Upper lobe of right lung (tissue), 1 donor: ENCODE measurements around the gene DPYSL4. TPM values are rescaled to one million over a fixed set of nuclear protein-coding genes. Genes with fewer than 3 reads are reported as not detected.
"Not testable (repeated sequence)": the region's sequence is repeated elsewhere in the genome, so short reads cannot be mapped to it uniquely, and the experiment has no call there.

Experiments
- ATAC-seq: fragments of 200-7000 bp; cut with Tn5 transposase; one replicate; pipeline ENCODE4 v1.9.1; 2020; ENCODE audit warnings: mild to moderate bottlenecking, moderate library complexity
- DNase-seq: peaks from one replicate; pipeline ENCODE4 v3.0.0-alpha.2; 2020
- H3K27ac ChIP-seq: fragments of 200-600 bp; one replicate; pipeline ENCODE4 v1.8.0; 2022
- H3K27me3 ChIP-seq: fragments of 200-600 bp; one replicate; pipeline ENCODE4 v1.8.0; 2022; ENCODE audit warnings: mild to moderate bottlenecking
- H3K36me3 ChIP-seq: fragments of 200-600 bp; one replicate; pipeline ENCODE4 v1.8.0; 2022
- H3K4me1 ChIP-seq: fragments of 200-600 bp; one replicate; pipeline ENCODE4 v1.8.0; 2022
- H3K4me3 ChIP-seq: fragments of 200-600 bp; one replicate; pipeline ENCODE4 v1.8.0; 2022; ENCODE audit warnings: mild to moderate bottlenecking
- H3K9me3 ChIP-seq: fragments of 200-600 bp; one replicate; pipeline ENCODE4 v1.8.0; 2022
- CTCF ChIP-seq: fragments of 200-600 bp; IDR thresholded peaks from one replicate; pipeline ENCODE4 v1.8.0; 2022; ENCODE audit warnings: antibody characterized with exemption
- intact Hi-C: fragments of 100-400 bp; cut with DNase I; formaldehyde crosslinking; loops from one replicate; pipeline ENCODE4 v1.11.0; 2022
- total RNA-seq: library from RNA; stranded (reverse); fragmentation: NEBNext Ultra II Directional; extraction: Animal tissue kit (Norgen Biotek cat#: 25700); gene quantifications from one replicate; pipeline ENCODE4 v1.2.1, GENCODE V29; 2021
- donor health status: DM: no; HTN: yes; CAD: no; lungs with severe emphysema.

DPYSL4 gene
- total RNA-seq, 1 donor from 2014 or later: 1.7 TPM

- no peaks in the 10 kb centered on the region for H3K9me3 ChIP-seq
- H3K36me3 ChIP-seq: no peaks in the 10 kb centered on the region
- H3K27me3 ChIP-seq: no peaks in the 10 kb centered on the region
- DNase-seq: no peak
- no peak for ATAC-seq
- intact Hi-C loops: no loop called here
- no peak overlapping the region for H3K27ac ChIP-seq
- no peak overlapping the region for H3K4me3 ChIP-seq
- no peak for TF ChIP-seq CTCF
- H3K4me1 ChIP-seq: no peaks in the 10 kb centered on the region
Measured at GRCh38 chr10:132209130-132209529, 22.4 kb downstream of the DPYSL4 start.

GRCh38 chr10:132209978-132210530, 23.3 kb downstream of the DPYSL4 start:
- ATAC-seq: no peak
- Histone ChIP-seq H3K27ac (no peak overlapping the region), H3K27me3 (no peaks in the 10 kb centered on the region), H3K36me3 (no peaks in the 10 kb centered on the region), H3K4me1 (no peaks in the 10 kb centered on the region), H3K4me3 (no peak overlapping the region), H3K9me3 (no peaks in the 10 kb centered on the region)
- no peak for TF ChIP-seq CTCF
- DNase-seq: no peak
- intact Hi-C loops: no loop called here

GRCh38 chr10:132210766-132211165, 24.0 kb downstream of the DPYSL4 start:
- DNase-seq (no peak), ATAC-seq (no peak)
- Histone ChIP-seq H3K4me3 (no peak overlapping the region), H3K9me3 (no peaks in the 10 kb centered on the region), H3K4me1 (no peaks in the 10 kb centered on the region), H3K36me3 (no peaks in the 10 kb centered on the region), H3K27ac (no peak overlapping the region), H3K27me3 (no peaks in the 10 kb centered on the region)
- intact Hi-C loops: no loop called here
- no peak for TF ChIP-seq CTCF

GRCh38 chr10:132211246-132211645, 24.5 kb downstream of the DPYSL4 start:
- Histone ChIP-seq H3K9me3 (peaks cover 3% of the 10 kb centered on the region), H3K27ac (no peak overlapping the region), H3K27me3 (no peaks in the 10 kb centered on the region), H3K4me3 (no peak overlapping the region), H3K4me1 (no peaks in the 10 kb centered on the region), H3K36me3 (no peaks in the 10 kb centered on the region)
- no peak for ATAC-seq
- no peak for TF ChIP-seq CTCF
- DNase-seq: no peak
- intact Hi-C loops: no loop called here

GRCh38 chr10:132212816-132213215, 26.1 kb downstream of the DPYSL4 start:
- Histone ChIP-seq H3K4me3 (no peak overlapping the region), H3K27ac (no peak overlapping the region), H3K9me3 (peaks cover 3% of the 10 kb centered on the region), H3K36me3 (no peaks in the 10 kb centered on the region), H3K27me3 (no peaks in the 10 kb centered on the region), H3K4me1 (no peaks in the 10 kb centered on the region)
- TF ChIP-seq CTCF: no peak
- DNase-seq (no peak), ATAC-seq (no peak)
- intact Hi-C loops: no loop called here

- no peak for TF ChIP-seq CTCF
- H3K9me3 ChIP-seq: peaks cover 3% of the 10 kb centered on the region
- no peak overlapping the region for H3K27ac ChIP-seq
- H3K4me3 ChIP-seq: no peak overlapping the region
- no peaks in the 10 kb centered on the region for H3K36me3 ChIP-seq
- no peaks in the 10 kb centered on the region for H3K27me3 ChIP-seq
- no peak for DNase-seq
- intact Hi-C loops: no loop called here
- H3K4me1 ChIP-seq: no peaks in the 10 kb centered on the region
- ATAC-seq: no peak
Measured at GRCh38 chr10:132213917-132214316, 27.2 kb downstream of the DPYSL4 start.

GRCh38 chr10:132216441-132216840, 29.7 kb downstream of the DPYSL4 start:
- H3K4me1 ChIP-seq, ATAC-seq, H3K4me3 ChIP-seq, DNase-seq, H3K36me3 ChIP-seq, intact Hi-C loops, H3K27ac ChIP-seq, H3K9me3 ChIP-seq, H3K27me3 ChIP-seq: not testable (repeated sequence)
